HCT116 (cell line): ENCODE measurements around the gene GTPBP2. TPM values are rescaled to one million over a fixed set of nuclear protein-coding genes. Genes with fewer than 3 reads are reported as not detected.

Experiments
- ATAC-seq: fragments of 200-7000 bp; cut with Tn5 transposase; 2 replicates; pipeline ENCODE4 v1.9.1; 2020; ENCODE audit warnings: mild to moderate bottlenecking, moderate library complexity
- BruUV-seq: library from RNA; stranded (reverse); fragments of 400-500 nt; replicated peaks from 2 replicates; lab custom pipeline; 2021; lab: Mats Ljungman, UMichigan
- CTCF ChIA-PET: fragments of 300-600 bp; sonication (Branson Sonifier 250); formaldehyde crosslinking; loops from one replicate; lab custom pipeline; 2021; ENCODE audit warnings: antibody characterized with exemption; lab: Charles Lee
- POLR2A ChIA-PET: fragments of 300-600, 350-600 bp; sonication (Branson Sonifier 250); formaldehyde crosslinking; loops from one replicate; lab custom pipeline; 2021; ENCODE audit warnings: antibody characterized with exemption; lab: Charles Lee
- RAD21 ChIA-PET, 2 experiments: fragments of 300-600 bp; sonication (Branson Sonifier 250); formaldehyde crosslinking; loops; one replicate each; lab custom pipeline; 2023; ENCODE audit warnings: low total read pairs in 2 of 2; ENCODE audit not compliant: uncharacterized antibody in 2 of 2, unreplicated experiment in 2 of 2, low non-redundant PET in 1 of 2; lab: Charles Lee
- DNase-seq: peaks from one replicate; pipeline ENCODE4 v3.0.0-alpha.2; 2010; ENCODE audit warnings: low read depth, low spot score
- H2AFZ ChIP-seq: fragments of 200-600 bp; shearing (Covaris generic), sonication (generic); 2 replicates; pipeline ENCODE4 v1.6.1; 2017; ENCODE audit warnings: low read depth, mixed run types, mixed read lengths, antibody characterized with exemption, low read length; ENCODE audit not compliant: poor library complexity, severe bottlenecking
- H3K27ac ChIP-seq: 2 replicates; pipeline ENCODE4 v1.5.1; 2012; ENCODE audit warnings: low read depth, low read length
- H3K27me3 ChIP-seq: fragments of 200-600 bp; sonication (generic); 2 replicates; pipeline ENCODE4 v1.6.1; 2016; ENCODE audit warnings: mixed run types, low read length, mixed read lengths; ENCODE audit not compliant: insufficient read depth
- H3K36me3 ChIP-seq, 2 experiments: fragments of 200-500 bp in 1 of 2; fragments of 200-600 bp in 1 of 2; sonication (Bioruptor generic) in 1 of 2; sonication (generic) in 1 of 2; 2 replicates each; pipeline versions ENCODE4 v1.5.1 to v1.6.1; 2014 to 2016; ENCODE audit warnings: low read length in 2 of 2, inconsistent platforms in 1 of 2, mixed read lengths in 1 of 2, mixed run types in 1 of 2; ENCODE audit not compliant: insufficient read depth in 2 of 2, control insufficient read depth in 1 of 2
- H3K4me1 ChIP-seq, 2 experiments: fragments of 200-600 bp in 1 of 2; sonication (generic) in 1 of 2; 2 replicates each; pipeline versions ENCODE4 v1.5.1 to v1.6.1; 2012 to 2017; ENCODE audit warnings: low read length in 2 of 2, inconsistent platforms in 1 of 2, mild to moderate bottlenecking in 1 of 2, mixed read lengths in 1 of 2, mixed run types in 1 of 2, moderate library complexity in 1 of 2; ENCODE audit not compliant: insufficient read depth in 2 of 2, control insufficient read depth in 1 of 2
- H3K4me2 ChIP-seq: fragments of 200-600 bp; sonication (generic); 2 replicates; pipeline ENCODE4 v1.6.1; 2017; ENCODE audit warnings: mixed run types, low read length, mixed read lengths
- H3K4me3 ChIP-seq, 2 experiments: fragments of 200-600 bp in 1 of 2; sonication (generic) in 1 of 2; replicated peaks in 1 of 2; 2 replicates each; pipeline ENCODE4 v1.5.1; 2011 to 2016; ENCODE audit warnings: low read length in 2 of 2, control low read depth in 1 of 2, low read depth in 1 of 2, mild to moderate bottlenecking in 1 of 2, mixed read lengths in 1 of 2, mixed run types in 1 of 2
- H3K79me2 ChIP-seq: fragments of 200-600 bp; sonication (generic); 2 replicates; pipeline ENCODE4 v1.6.1; 2017; ENCODE audit warnings: mild to moderate bottlenecking, mixed run types, low read length, moderate library complexity, mixed read lengths; ENCODE audit not compliant: insufficient read depth
- H3K9ac ChIP-seq: fragments of 200-600 bp; sonication (generic); 2 replicates; pipeline ENCODE4 v1.6.1; 2016; ENCODE audit warnings: low read length, mixed read lengths
- H3K9me2 ChIP-seq: fragments of 200-600 bp; sonication (generic), shearing (Covaris generic); 2 replicates; pipeline ENCODE4 v1.6.1; 2017; ENCODE audit warnings: mixed run types, mild to moderate bottlenecking, moderate library complexity; ENCODE audit not compliant: insufficient read depth
- H3K9me3 ChIP-seq, 2 experiments: fragments of 200-500 bp in 1 of 2; fragments of 200-600 bp in 1 of 2; sonication (Bioruptor generic) in 1 of 2; sonication (generic) in 1 of 2; 2 replicates each; pipeline ENCODE4 v1.6.1; 2014 to 2017; ENCODE audit warnings: low read length in 2 of 2, mixed read lengths in 2 of 2, inconsistent platforms in 1 of 2, low read depth in 1 of 2, mild to moderate bottlenecking in 1 of 2, mixed run types in 1 of 2, moderate library complexity in 1 of 2; ENCODE audit not compliant: control insufficient read depth in 1 of 2, insufficient read depth in 1 of 2
- H4K20me1 ChIP-seq: fragments of 200-600 bp; sonication (generic), shearing (Covaris generic); 2 replicates; pipeline ENCODE4 v1.6.1; 2017; ENCODE audit warnings: mixed run types, mild to moderate bottlenecking, moderate library complexity; ENCODE audit not compliant: insufficient read depth
- ELF1 ChIP-seq: IDR thresholded peaks from 2 replicates; pipeline ENCODE4 v1.6.1; 2012; ENCODE audit warnings: low read depth, borderline replicate concordance
- EZH2 ChIP-seq: fragments of 200-600 bp; sonication (generic); IDR thresholded peaks from 2 replicates; pipeline ENCODE4 v1.6.1; 2017; ENCODE audit warnings: antibody characterized with exemption, mixed run types
- EZH2phosphoT487 ChIP-seq: fragments of 200-600 bp; IDR thresholded peaks from 2 replicates; pipeline ENCODE4 v1.6.1; 2018; ENCODE audit warnings: antibody characterized with exemption, borderline replicate concordance
- JUND ChIP-seq: IDR thresholded peaks from 2 replicates; pipeline ENCODE4 v1.6.1; 2012
- POLR2A ChIP-seq: IDR thresholded peaks from 2 replicates; pipeline ENCODE4 v1.7.0; 2011; ENCODE audit warnings: borderline replicate concordance; ENCODE audit not compliant: insufficient read depth, insufficient read length; ENCODE audit errors: extremely low read depth
- POLR2AphosphoS5 ChIP-seq: IDR thresholded peaks from 2 replicates; pipeline ENCODE4 v1.6.1; 2011; ENCODE audit warnings: mild to moderate bottlenecking, low read depth, low read length, moderate library complexity
- RAD21 ChIP-seq: IDR thresholded peaks from 2 replicates; pipeline ENCODE4 v1.6.1; 2012; ENCODE audit warnings: low read depth, mild to moderate bottlenecking
- SIN3A ChIP-seq: IDR thresholded peaks from 2 replicates; pipeline ENCODE4 v1.6.1; 2012; ENCODE audit warnings: low read depth
- SRF ChIP-seq: IDR thresholded peaks from 2 replicates; pipeline ENCODE4 v1.6.1; 2012; ENCODE audit warnings: low read depth
- YY1 ChIP-seq: IDR thresholded peaks from 2 replicates; pipeline ENCODE4 v1.6.1; 2011; ENCODE audit warnings: low read length, low read depth, moderate library complexity, mild to moderate bottlenecking; ENCODE audit not compliant: insufficient replicate concordance; ENCODE audit errors: extremely low read depth
- ZBTB33 ChIP-seq: IDR thresholded peaks from 2 replicates; pipeline ENCODE4 v1.6.1; 2011; ENCODE audit warnings: mild to moderate bottlenecking, low read length, moderate library complexity; ENCODE audit not compliant: insufficient replicate concordance; ENCODE audit errors: extremely low read depth
- ZFX ChIP-seq: fragments of 450-650 bp; IDR thresholded peaks from 2 replicates; pipeline ENCODE4 v1.6.1; 2017
- intact Hi-C: fragments of 100-400 bp; cut with micrococcal nuclease; formaldehyde crosslinking; loops from 2 replicates; pipeline ENCODE4 v1.10.0; 2022
- total RNA-seq: library from RNA; stranded (reverse); gene quantifications from one replicate; pipeline ENCODE4 v1.2.1, GENCODE V29; 2021; ENCODE audit not compliant: unreplicated experiment
- TF ChIP-seq, protein P1 (sequence below): IDR thresholded peaks from 2 replicates; pipeline ENCODE4 v1.6.1; 2012

The GTPBP2 gene
- total RNA-seq, 1 experiment from 2014 or later, result 98.0 TPM

- Histone ChIP-seq H3K27me3 (no peaks in the 10 kb centered on the region), H4K20me1 (no peaks in the 10 kb centered on the region), H3K4me2 (no peak overlapping the region), H3K36me3 (peaks cover 2 to 9% of the 10 kb centered on the region in 2 experiments; a peak in 2 of 4 replicates), H3K4me1 (peaks cover 12 to 49% of the 10 kb centered on the region in 2 experiments), H3K9me2 (no peaks in the 10 kb centered on the region), H3K9me3 (no peaks in the 10 kb centered on the region), H3K79me2 (no peaks in the 10 kb centered on the region), H3K27ac (no peak overlapping the region), H3K9ac (no peak overlapping the region), H3K4me3 (no peak overlapping the region), H2AFZ (no peak overlapping the region)
- TF ChIP-seq, protein P1, sequence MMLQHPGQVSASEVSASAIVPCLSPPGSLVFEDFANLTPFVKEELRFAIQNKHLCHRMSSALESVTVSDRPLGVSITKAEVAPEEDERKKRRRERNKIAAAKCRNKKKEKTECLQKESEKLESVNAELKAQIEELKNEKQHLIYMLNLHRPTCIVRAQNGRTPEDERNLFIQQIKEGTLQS, result no peak
- intact Hi-C loops, result loop anchor here (2.0 to 5.0 kb wide), 3 partner anchors 94 to 764 kb away; no protein-coding TSS in a partner anchor
- DNase-seq (no peak), ATAC-seq (no peak)
- no TSS peak for BruUV-seq
- ChIA-PET CTCF (interaction anchor here (1.0 to 4.6 kb wide), 11 partner anchors 9 to 430 kb away, joined by 3 to 45 read pairs (median 3); partner anchors contain the start of genes GTPBP2 and VEGFA), POLR2A (interaction anchor here (1.1 kb wide), 2 partner anchors 103 to 413 kb away, joined by 3 read pairs; partner anchors contain the start of gene VEGFA), RAD21 (interaction anchor here (1.0 to 1.3 kb wide), 2 partner anchors 413 kb away, joined by 3 to 4 read pairs; no protein-coding TSS in a partner anchor)
These were observed 37.3 kb upstream of the GTPBP2 start for GRCh38 chr6:43666196-43666920.

DNA sequence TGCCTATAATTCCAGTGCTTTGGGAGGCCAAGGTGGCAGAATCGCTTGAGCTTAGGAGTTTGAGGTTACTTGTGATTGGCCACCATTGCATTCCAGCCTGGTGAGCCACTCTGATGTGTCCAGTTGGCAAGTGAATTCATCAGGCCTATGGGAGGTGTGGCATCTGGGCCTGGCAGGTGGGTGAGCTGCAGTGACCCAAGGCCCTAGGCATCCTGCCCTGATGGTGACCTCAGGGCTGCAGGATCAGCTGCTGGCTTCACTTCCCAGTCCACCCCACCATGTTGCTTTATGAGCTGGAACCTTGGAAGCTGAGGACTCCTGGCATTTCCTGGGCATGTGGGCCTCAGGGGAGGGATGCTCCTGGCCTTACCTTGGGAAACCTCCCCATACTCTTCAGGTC, 36.3 kb upstream of the GTPBP2 start:
- no peak for DNase-seq
- no peak overlapping the region for H2AFZ ChIP-seq
- CTCF ChIA-PET, result interaction anchor here (0.9 to 2.7 kb wide), 6 partner anchors 8 to 431 kb away, joined by 3 to 11 read pairs (median 3); partner anchors contain the start of gene VEGFA

More for the DNA sequence above, 36.3 kb upstream of the GTPBP2 start:
- Histone ChIP-seq H3K4me1 (peaks cover 12 to 49% of the 10 kb centered on the region in 2 experiments), H3K4me3 (no peak overlapping the region), H3K9ac (no peak overlapping the region), H3K9me2 (no peaks in the 10 kb centered on the region), H3K79me2 (no peaks in the 10 kb centered on the region), H3K36me3 (no peaks in the 10 kb centered on the region), H3K4me2 (no peak overlapping the region; the same call in 1 of the 2 replicates), H3K27ac (no peak overlapping the region), H4K20me1 (no peaks in the 10 kb centered on the region), H3K9me3 (peaks cover 0 to 5% of the 10 kb centered on the region in 2 experiments; a peak in 1 of 4 replicates), H3K27me3 (no peaks in the 10 kb centered on the region)
- no TSS peak for BruUV-seq
- ChIA-PET RAD21 (interaction anchor here in 1 of 2 experiments (1.1 kb wide), 1 partner anchor 414 kb away, joined by 3 read pairs; no protein-coding TSS in a partner anchor), POLR2A (no interaction called here)
- no peak for TF ChIP-seq SIN3A
- TF ChIP-seq RAD21, result no peak
- no peak for TF ChIP-seq POLR2A
- TF ChIP-seq YY1, result no peak
- TF ChIP-seq JUND, result no peak
- TF ChIP-seq EZH2phosphoT487, result no peak
- no peak for TF ChIP-seq ELF1
- no peak for TF ChIP-seq SRF
- no peak for TF ChIP-seq POLR2AphosphoS5
- no peak for TF ChIP-seq EZH2
- no peak for TF ChIP-seq ZBTB33
- no peak for TF ChIP-seq ZFX
- TF ChIP-seq, protein P1, result no peak
- intact Hi-C loops, result loop anchor here (5.0 kb wide), 2 partner anchors 287 to 763 kb away; no protein-coding TSS in a partner anchor
- no peak for ATAC-seq
